T follicular helper cell (primary cell): ENCODE data around the gene ATP5ME.
"Not testable (repeated sequence)": the region's sequence is repeated elsewhere in the genome, so short reads cannot be mapped to it uniquely, and the experiment has no call there.

Source experiments
- DNase-seq: peaks from one replicate; pipeline ENCODE4 v3.0.0-alpha.2; 2020; ENCODE audit warnings: low read depth

Gene ATP5ME

DNA sequence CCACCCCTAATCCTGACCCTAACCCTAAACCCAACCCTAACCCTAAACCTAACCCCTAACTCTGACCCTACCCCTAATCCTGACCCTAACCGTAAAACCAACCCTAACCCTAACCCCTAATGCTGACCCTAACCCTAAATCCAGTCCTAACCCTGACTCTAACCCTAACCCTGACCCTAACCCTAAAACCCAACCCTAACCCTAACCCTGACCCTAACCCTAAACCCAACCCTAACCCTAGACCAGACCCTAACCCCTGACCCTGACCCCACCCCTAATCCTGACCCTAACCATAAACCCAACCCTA lies 30.8 kb upstream of the ATP5ME start:
- no peak for DNase-seq

DNA sequence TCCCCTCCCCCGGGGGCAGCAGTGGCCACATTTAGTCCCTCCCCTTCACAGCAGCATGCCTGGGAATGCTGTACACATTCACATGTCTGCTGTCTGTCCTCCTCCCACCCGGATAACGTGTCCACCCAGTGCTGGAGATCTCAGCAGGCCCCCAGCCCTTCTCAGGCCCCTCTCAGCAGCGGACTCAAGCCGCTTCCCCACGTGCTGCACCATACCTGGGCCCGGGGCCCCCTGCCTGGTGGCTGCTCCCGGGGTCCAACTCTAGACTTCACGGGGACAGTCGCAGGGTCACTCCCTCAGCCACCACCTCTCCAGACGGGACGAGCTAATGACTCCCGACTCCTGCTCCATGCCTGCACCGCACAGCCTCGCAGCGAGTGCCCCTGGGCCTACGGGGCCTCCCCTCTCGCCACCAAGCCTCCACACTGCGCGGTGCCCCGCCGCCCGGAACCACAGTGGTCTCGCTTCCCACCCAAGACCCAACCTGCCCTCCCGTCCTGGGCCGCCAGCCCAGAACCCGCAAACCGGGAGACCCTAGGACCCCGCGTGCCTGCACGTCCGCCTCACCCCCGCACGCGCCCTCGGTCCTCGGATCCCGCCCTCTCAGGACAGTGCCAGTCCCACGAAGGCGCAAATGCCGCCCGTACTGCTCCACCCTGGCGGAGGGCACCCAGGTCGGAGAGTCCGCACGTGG lies 30.3 kb upstream of the ATP5ME start:
- no peak for DNase-seq

DNA sequence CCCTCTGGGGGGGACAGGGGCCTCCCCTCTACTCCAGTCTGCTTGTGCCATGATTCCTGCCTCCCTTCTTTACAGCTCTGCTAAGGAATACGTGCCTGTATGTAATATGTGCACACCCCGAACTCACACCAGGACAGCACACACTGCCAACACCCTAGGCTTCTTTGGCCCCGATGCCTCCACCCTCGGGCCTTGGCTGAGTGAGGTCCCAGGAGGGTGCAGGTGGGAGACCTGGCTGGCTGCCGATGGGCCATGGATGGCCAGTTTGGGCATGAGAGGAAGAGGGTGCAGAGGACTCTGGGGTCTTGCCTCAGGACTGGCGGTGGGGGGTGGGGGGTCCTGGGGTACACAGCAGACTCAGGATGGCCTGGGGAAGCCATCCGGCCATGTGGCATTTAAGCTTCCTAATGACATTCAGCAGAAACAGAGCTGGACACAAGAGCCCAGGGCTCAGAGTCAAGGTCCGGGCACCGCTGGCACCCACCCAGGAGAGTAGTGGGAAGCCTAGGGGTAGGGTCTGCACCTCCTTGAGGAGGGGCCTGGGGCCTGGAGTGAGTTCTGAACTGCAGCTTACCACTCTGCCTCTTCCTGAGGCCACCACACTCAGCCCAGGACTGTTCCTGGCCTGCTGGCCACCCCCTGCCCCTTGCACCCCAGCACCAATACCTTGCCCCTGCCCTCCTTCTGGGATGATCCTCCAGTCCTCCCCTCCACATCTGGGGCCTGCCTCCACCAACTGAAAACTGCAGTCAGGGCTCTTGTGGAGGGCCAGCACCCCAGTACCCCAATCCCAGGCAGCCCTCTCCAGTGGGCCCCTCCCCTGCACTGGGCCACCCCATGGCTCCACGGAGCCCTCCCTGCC lies 29.5 kb upstream of the ATP5ME start:
- no peak for DNase-seq

DNA sequence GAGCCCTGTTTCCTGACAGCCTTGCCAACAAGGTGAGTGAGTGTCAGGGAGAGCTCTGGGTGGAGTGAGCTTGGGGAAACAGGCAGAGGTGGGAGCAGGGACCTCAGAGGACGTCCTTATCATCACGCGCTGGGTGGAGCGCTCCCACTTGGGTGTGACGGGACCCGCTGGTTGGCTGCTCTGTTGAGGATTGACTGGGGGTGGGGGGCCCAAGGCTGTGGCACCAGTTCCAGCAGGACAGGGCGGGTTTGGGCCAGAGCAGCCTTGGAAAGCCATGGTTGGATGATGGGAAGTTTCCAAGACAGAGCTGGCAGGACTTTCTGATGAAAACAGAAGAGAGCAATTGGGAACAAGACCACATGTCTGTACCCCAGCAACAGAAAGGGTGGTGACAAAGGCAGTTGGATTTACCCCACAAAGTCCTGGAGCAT lies 28.6 kb upstream of the ATP5ME start:
- DNase-seq = no peak

DNA sequence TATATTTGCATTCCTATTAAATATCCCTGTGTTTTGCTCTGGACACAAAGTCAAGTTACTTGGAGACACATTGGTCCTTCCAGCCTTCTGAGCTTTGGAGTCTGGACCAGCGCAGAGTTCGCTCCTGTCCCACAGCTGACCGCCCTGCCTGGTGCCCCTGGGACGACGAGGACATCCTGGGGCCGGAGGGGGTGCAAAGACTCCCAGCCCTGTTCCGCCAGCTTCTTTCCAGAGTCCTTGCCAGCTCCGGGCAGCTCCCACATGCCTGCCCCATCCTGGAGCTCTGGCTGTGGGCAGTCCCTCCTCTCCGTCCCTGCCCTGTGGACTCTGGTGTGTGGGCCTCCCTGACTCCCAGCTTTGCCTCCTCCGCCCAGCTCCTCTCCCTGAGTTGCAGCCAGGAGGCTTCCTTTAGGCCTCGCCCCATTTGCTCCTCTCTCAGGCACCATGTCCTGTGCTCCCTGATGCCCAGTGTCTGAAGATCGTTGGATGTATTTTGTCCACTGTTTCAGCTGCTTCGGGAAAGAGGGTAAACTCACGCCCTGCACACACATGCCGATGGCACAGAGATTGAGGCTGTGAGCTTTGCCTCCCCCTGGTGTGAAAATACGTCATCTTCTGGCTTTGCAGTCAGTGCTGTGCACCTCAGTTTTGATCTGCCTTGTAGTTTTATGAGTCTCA lies 26.6 kb upstream of the ATP5ME start:
- DNase-seq = no peak

DNA sequence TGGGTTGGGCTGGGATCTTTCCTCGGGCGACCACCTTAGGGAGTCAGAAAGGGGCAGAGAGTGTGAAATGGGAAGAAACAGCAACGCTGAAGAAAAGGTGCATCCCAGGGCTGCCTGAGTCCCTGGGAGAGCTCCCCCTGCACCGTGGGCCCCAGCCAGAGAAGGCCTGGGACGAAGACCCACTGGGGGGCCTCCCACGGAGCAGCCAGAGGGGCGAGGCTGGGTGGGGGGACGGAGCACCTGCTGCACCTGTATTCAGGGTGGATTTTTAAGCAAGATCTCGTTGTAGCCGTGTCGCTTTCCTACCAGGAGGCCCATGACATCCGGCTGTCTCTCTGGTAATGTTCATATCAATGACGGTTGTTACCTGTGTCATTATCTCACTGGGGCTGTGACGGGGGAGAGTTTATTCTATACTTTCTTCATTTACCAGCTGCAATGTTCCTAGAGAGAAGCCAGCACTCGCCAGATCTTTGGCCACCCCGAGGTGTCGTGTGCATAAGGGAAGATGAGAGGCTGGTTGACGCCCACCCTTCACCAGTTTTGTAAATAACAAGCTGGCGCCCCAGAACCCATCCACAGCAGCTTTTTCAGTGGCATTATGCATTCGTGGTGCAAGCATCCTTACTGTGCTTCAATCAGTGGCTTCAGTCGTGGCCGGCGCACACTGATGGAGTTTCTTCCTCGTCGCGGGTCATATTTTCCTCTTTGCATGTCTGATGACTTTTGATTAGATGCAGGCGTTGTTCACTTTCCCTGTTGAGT lies 25.9 kb upstream of the ATP5ME start:
- DNase-seq = no peak

DNA sequence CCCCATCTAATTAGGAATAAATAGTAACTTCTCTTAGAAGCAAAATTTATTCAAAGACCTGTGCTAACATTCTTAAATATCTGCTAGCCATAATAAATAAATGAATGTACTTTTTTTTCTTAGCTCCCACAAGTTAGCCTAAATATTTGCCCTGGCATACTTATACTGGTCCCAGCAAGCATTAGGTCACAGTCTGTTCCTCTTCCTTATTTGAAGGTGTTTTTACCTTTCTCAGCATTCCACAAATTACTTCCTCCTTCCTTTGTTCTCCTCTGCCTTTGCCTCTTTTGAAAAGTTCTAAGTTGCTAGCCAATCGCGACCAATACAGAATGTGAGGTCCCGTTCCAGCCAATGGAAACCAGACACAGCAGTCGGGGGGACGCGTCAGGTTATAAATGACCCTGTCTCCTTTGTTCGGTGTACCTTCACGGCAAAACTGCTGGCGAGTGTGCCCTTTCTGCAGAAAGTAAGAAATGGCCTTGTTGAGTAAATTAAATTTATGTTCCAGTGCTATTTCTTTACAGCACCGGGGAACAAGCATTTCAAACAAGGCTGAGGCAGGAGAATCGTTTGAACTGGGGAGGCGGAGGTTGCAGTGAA lies 20.4 kb upstream of the ATP5ME start:
- not testable (repeated sequence) for DNase-seq

DNA sequence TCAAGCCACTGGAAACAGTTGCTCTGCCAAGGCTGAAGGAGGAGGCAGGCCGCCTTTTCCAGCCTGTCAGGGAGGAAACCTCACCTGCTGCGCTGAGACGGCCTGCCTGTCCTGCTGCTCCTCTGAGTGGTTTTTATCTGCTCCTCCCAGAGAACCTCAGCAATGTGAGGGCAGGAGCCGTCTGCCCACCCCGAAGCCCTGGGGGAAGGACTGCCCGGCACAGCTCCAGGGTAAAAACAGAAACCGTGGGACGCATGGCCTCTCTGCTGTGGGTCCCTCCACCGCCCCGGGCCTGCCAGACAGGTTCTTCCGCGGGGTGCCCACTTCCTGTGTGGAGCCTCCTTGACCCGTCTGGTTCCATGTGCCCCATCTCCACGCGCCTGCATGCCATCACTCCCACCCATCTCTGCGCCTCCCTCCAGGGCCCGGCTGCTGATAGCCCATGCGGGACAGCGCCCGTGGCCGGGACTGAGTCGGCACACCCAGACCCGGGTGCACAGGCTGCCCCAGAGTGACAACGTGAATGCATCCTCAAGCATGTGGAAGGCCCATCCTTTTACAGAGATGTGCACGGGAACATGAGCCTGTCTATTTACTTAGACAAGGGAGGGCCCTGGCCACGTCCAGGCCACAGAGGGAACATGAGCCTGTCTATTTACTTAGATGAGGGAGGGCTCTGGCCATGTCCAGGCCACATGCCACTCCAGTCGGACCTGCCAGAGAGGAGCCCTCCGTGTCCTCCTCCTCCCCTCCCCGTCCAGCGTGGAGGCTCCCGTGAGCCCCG lies 18.9 kb upstream of the ATP5ME start:
- DNase-seq = no peak

DNA sequence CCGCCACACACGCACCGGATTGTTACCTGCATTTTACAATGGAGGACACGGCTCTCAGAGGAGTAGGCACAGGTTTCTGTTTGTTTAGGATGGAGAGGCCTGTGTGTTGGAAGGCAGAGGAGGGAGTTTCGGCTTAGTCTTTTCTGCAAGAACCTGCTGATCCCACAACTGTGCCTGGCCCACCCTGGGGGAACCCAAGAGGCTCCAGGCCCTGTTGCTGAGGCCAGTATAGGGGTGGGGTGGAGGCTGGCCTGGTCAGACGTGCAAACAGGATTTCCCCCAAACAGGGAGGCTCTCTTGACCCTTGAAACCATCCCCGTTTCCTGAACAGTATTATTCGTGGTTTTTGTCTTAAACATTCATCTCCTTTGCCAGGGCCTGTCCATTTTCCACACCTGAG lies 15.6 kb upstream of the ATP5ME start:
- DNase-seq = no peak

DNA sequence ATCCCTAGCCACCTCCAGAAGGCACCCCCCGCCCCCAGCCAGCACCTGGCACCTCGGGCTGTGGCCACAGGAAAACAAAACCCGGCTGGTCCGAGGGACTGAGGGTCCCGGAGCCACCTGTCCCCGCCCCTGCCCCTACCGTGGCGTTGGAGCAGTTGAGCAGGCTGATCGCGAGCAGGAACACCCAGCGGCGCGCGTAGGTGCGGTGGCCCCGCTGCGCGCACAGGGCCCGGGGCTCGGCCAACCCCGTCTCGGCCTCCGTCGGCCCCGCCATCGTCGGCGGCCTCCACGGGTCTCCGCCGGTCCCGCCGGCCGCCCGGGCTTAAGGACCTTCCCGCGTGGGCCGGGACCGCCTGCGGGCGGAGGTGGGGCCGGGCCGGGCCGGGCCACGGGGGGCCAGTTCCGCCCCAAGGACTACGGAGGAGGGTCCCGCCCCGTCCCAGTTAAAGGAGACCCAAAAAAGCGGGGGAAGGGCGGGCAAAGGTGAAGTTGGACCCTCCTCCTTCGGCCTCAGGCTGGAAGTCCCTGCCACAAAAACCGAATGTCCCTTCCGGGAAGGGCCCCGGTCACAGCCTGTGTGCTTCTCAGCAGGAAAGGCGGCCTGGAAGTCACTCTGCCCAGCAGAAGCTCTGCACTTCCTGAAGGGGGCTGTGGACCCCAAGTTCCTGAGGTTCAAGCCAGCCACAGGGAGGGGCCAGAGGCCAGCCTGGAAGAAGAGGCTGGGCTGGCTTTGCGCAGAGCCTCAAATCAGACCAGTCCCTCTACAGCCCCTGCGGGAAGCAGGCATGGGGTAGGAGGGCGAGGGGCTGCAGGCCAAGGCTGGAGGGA lies 15.0 kb upstream of the ATP5ME start, which contains the start of gene SLC49A3:
SLC49A3 (minus strand) TSS at position 298 of the 828 bp plus-strand sequence; CDS start at position 274, 24 bp downstream.
- DNase-seq = no peak

DNA sequence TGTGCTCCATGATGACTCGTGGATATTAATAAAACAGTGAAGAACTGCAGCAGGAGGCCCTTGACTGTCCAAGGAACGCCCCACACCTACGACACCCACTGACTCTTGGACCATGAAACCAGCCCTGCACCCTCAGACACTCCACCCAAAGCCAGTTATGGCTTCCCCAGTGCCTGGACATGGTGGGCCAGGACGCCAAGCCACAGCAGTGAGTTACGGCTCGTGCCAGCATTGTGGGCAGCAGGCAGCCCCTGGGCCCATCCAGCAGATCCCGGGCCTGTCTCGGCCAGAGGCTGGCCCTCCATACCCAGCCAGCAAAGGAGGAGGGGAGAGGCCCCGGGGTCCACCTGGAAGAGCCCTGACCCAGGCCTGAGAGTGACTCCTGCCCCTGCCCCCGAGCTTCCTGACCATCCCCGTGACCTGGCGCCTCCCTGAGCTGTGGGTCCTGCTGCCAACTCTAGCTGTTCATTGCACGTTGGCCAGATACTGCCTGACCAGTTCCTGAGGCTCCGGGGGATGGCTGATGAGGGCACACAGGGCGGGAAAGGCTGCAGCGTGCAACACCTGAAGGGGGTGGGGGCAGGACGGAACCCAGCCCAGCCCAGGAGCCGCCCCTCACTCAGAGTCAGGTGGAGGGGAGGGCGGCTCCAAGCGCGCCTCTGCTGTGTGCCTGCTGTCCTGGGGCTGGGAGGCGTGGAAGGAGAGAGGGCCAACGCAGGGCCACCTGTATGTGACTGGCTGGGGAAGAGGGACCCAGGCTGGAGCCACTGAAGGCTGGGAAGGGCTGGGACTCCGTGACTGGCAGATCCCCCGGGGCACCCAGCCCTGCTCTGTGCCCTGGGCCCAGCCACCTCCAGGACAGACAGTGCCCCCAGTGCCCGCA lies 14.1 kb upstream of the ATP5ME start:
- no peak for DNase-seq

DNA sequence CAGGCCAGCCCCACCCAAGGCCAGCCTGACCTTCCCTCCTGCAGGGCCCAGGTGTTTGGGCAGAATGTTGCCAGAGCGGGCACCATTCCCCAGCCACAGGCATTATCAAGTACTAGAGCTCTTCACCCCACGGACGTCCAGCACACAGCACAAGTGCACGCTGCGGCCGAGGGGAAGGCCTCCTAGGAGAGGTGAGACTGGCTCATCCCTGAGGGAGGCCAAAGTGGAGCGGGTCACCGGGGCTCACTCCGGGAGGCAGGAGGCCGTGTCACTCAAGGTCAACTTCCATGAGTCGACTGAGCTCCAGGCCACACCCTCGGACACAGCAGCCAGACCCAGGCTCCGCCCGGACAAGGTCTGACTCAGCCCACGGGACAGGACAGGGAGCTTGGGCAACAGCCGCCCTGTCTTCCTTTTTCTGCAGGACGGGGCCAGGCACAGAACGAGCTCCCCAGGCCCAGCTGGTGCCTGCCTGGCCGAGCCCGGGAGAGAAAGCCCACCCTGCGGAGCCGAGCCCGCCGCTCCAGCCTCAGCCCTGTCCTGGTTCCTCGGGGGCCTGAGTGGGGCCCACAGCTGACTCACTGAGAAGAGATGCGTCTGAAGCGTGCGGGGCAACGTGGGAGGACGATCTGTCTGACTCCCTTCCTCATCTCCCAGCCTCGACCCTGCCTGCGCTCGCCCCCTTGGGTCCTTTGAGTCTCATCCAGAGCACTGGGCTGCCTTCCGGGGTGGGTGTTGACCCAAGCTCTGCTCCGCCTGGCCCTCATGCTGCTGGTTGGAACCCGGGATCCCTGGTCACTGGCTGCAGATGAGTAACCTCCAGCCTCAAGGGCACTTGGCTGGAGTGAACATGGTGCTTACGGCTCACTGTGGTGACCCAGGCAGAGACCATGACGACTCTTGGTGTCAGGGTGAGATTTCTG lies 13.2 kb upstream of the ATP5ME start:
- DNase-seq = no peak

DNA sequence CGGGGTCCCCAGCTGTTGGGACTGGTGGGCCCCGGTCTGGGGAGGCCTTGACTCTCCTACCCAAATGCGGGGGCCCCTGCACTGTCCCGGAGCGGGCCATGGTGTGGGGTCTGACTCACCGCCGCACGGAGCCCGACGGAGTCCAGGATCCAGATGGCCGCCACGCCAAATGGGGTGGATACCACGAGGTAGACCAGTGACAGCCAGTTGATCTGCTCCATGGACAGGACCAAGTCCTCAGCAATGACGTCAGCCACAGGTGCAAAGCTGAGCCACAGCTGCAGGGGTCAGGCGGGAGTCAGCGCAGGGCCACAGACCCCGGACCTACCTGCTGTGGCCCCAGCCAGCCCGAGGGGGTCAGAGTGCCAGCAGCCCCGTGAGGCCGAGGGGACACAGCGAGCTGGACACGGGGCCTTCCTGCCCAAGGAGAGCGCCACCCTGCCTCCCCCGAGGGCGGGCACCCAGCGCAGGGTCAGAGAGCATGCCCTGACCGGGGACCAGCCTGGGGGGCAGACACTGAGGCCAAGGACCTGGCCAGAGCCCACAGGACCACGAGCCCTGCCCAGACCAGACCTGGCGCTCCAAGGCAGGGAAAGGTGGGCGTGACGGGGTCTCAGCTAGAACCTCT lies 12.5 kb upstream of the ATP5ME start:
- DNase-seq = no peak

DNA sequence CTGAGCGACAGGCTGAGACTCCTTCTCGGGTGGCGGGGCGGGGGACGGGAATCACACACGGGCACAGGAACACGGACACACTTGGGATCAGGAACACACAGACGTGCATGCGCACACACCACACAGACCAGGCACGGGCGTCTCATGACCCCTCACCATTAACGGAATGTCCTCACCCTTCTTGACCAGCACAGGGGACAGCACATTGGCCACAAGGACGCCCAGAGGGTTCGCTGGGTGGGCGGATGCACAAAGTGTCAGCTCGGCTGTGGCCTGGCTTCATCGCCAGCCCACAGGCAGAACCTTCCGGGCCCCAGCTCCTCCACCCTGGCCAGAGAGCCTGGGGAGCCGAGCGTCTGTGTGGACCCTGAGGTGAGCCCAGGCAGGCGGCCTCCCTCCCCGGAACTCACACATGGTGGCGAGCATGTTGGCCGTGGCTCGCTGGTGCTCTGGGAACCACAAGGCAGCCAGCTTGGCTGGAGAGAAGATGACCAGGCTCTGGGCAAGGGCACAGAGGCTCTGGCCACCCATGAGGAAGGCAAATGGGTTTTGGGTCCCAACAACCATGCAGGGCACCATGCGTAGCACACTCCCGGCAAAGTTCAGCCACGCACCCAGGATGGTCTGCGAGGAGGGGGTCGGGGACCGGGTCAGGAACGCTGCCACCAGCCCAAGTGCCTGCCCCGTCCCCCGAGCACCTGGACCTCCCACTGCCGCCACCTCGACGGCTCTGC lies 11.8 kb upstream of the ATP5ME start:
- no peak for DNase-seq

DNA sequence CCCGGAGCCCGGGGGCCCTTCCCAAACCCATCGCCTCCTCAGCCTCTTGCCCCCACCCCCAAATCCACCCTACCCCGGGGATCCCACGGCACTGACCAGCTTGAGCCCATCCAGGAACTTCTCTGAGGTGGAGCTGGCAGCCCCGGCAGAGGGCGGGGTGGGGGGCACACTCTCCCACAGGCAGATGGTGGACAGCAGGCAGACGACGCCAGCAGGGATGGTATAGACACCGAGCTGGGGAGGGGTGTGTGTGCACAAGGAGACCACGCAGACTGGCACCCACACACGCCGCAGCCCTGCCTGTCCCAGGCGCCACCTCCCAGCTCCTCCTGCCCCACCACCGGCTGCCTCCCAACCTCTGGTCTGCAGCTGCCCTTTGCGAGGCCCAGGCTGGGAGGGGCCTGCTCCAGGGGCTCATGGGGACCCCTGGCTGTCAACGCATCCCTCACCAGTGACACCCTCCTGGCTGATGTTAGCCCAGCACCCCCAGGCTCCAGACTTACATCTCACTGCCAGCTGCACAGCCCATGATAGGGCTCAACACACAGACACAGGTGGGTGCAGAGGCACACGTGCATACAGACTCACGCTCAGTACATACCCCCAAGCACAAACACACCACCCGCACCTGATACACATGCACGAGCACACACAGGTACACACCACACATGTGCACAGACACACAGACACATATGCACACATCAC lies 10.7 kb upstream of the ATP5ME start:
- DNase-seq = no peak
